Keratinocyte (primary cell): Measurements from ENCODE around the gene COL16A1.

Source experiments
- EZH2 ChIP-seq: IDR thresholded peaks from one replicate; pipeline ENCODE4 v1.6.1; 2012; ENCODE audit warnings: inconsistent platforms, mild to moderate bottlenecking, low read length, moderate library complexity
- TF ChIP-seq, protein P1 (sequence below), 3 experiments: IDR thresholded peaks in 1 of 3; conservative IDR thresholded peaks in 1 of 3; optimal IDR thresholded peaks in 1 of 3; 2 replicates in 2 of 3; 3 replicates in 1 of 3; pipeline versions ENCODE3 to v1.5.1; 2011; ENCODE audit warnings: low read length in 3 of 3, mild to moderate bottlenecking in 3 of 3, moderate library complexity in 2 of 3, control low read depth in 1 of 3, inconsistent platforms in 1 of 3; ENCODE audit not compliant: insufficient read depth in 2 of 3; ENCODE audit errors: extremely low read depth in 1 of 3

DNA sequence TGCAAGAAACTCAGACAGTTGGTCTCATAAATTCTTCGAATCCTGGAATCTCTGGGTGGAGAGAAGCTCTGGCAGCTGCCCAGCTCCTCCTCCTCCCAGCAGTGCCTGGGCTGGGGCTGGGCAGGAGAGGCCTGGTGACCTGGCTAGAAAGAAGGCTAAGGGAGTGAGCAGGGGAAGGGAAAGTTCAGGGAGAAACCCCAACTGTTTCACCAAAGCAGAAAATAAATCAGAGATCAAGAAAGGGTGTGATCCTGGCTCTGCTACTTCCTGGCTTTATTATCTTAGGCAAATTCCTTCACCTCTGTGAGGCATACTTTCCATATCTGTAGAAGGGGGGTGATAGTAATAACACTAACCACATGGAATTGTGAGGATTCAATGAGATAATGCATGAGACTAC, 8.8 kb upstream of the COL16A1 start:
- TF ChIP-seq, protein P1, sequence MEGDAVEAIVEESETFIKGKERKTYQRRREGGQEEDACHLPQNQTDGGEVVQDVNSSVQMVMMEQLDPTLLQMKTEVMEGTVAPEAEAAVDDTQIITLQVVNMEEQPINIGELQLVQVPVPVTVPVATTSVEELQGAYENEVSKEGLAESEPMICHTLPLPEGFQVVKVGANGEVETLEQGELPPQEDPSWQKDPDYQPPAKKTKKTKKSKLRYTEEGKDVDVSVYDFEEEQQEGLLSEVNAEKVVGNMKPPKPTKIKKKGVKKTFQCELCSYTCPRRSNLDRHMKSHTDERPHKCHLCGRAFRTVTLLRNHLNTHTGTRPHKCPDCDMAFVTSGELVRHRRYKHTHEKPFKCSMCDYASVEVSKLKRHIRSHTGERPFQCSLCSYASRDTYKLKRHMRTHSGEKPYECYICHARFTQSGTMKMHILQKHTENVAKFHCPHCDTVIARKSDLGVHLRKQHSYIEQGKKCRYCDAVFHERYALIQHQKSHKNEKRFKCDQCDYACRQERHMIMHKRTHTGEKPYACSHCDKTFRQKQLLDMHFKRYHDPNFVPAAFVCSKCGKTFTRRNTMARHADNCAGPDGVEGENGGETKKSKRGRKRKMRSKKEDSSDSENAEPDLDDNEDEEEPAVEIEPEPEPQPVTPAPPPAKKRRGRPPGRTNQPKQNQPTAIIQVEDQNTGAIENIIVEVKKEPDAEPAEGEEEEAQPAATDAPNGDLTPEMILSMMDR (optimal IDR thresholded peaks at IDR 0.05 in 1 of 3, IDR thresholded peaks at IDR 0.05 in 1 of 3, conservative IDR thresholded peaks at IDR 0.05 in 1 of 3; ENCODE audit: extremely low read depth in 1 of 3, insufficient read depth in 2 of 3, low read length in 3 of 3) = no peak
- TF ChIP-seq EZH2 = no peak
